SK-N-SH (cell line): ENCODE results near the gene PIP4K2C.
A peak's percentile ranks its signal among the peaks of the same experiment; 100 is the strongest.

Experiments used
- CTCF ChIP-seq: fragments of 200-600 bp; sonication (generic); IDR thresholded peaks from 2 replicates; pipeline ENCODE4 v1.6.1; 2017; ENCODE audit warnings: antibody characterized with exemption, mild to moderate bottlenecking, moderate library complexity
- EP300 ChIP-seq, 2 experiments: IDR thresholded peaks; 2 replicates each; pipeline versions ENCODE4 v1.4.0 to v1.6.1; 2012; ENCODE audit warnings: borderline replicate concordance in 1 of 2, low read depth in 1 of 2, low read length in 1 of 2
- RFX5 ChIP-seq: IDR thresholded peaks from 2 replicates; pipeline ENCODE4 v1.6.1; 2012; ENCODE audit warnings: mild to moderate bottlenecking, improper control_type of control experiment, low read length
- SIN3A ChIP-seq: IDR thresholded peaks from 2 replicates; pipeline ENCODE4 v1.6.1; 2012; ENCODE audit warnings: low read depth, mild to moderate bottlenecking, low read length, moderate library complexity, borderline replicate concordance
- SMC3 ChIP-seq: IDR thresholded peaks from 2 replicates; pipeline ENCODE4 v1.6.1; 2012; ENCODE audit warnings: low read depth, low read length, improper control_type of control experiment
- TAF1 ChIP-seq: IDR thresholded peaks from 2 replicates; pipeline ENCODE4 v1.6.1; 2012; ENCODE audit warnings: low read depth, mild to moderate bottlenecking, low read length, moderate library complexity, borderline replicate concordance
- TF ChIP-seq, protein P1 (sequence below): IDR thresholded peaks from 2 replicates; pipeline ENCODE4; 2012

DNA sequence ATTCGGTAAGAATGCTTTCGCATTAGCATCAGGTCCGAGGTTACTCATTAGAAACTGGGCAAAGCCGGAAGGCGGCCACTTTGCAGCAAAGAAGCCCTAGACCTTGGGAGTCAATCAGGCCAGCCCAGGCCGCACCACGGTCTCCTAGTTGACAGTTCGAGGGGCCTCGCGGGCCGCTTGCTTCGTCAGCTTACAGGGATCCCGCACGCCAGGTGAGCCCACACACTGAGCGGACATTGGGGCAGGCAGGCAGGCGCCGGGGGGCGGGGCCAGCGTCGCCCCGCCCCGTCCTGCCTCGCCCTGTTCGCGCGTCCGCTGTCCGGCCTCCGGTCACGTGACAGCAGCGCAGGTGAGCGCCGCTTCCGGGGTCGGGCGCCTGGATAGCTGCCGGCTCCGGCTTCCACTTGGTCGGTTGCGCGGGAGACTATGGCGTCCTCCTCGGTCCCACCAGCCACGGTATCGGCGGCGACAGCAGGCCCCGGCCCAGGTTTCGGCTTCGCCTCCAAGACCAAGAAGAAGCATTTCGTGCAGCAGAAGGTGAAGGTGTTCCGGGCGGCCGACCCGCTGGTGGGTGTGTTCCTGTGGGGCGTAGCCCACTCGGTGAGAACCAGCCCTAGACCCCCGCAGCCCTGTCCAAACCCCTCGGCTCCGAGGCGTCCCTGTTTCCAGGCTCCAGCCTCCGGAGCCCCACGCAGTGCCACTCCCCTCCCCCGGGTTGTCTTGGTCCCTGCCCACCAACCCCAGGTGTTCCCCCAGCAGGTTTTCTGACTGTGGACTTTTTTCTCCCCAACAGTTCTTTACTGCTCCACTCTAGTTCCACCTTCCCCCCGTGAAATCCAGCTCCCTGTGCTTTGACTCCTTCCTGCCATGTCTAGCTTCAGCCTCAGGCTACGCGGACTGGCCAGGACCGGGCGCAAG lies at the start of gene PIP4K2C:
- no peak for TF ChIP-seq CTCF
- TF ChIP-seq SIN3A = peak; percentile 67; the same call in 1 of the 2 replicates
- TF ChIP-seq SMC3 = no peak
- TF ChIP-seq TAF1 = no peak
- TF ChIP-seq, protein P1, sequence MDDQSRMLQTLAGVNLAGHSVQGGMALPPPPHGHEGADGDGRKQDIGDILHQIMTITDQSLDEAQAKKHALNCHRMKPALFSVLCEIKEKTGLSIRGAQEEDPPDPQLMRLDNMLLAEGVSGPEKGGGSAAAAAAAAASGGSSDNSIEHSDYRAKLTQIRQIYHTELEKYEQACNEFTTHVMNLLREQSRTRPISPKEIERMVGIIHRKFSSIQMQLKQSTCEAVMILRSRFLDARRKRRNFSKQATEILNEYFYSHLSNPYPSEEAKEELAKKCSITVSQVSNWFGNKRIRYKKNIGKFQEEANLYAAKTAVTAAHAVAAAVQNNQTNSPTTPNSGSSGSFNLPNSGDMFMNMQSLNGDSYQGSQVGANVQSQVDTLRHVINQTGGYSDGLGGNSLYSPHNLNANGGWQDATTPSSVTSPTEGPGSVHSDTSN = no peak
- TF ChIP-seq EP300 (IDR thresholded peaks at IDR 0.05; ENCODE audit: borderline replicate concordance in 1 of 2, low read depth in 1 of 2, low read length in 1 of 2) = no peak
- no peak for TF ChIP-seq RFX5
